SK-N-SH treated with all-trans-retinoic acid at 6 μM for 48 hours (cell line): ENCODE measurements around the gene IKZF5.

Source experiments
- ATAC-seq: fragments of 200-7000 bp; cut with Tn5 transposase; 3 replicates; pipeline ENCODE4 v1.9.1; 2020; ENCODE audit warnings: mild to moderate bottlenecking, moderate library complexity
- ARNTL ChIP-seq: fragments of 450-650 bp; formaldehyde crosslinking; IDR thresholded peaks from 2 replicates; pipeline ENCODE4 v1.5.0; 2020; ENCODE audit warnings: low read depth, mild to moderate bottlenecking, moderate library complexity, borderline replicate concordance
- CSDC2 ChIP-seq: fragments of 250-450 bp; sonication (Bioruptor Pico); IDR thresholded peaks from 2 replicates; pipeline ENCODE4 v1.5.0; 2020; ENCODE audit warnings: mild to moderate bottlenecking, moderate library complexity
- ESRRG ChIP-seq: fragments of 250-450 bp; sonication (Bioruptor Pico); IDR thresholded peaks from 2 replicates; pipeline ENCODE4 v1.6.1; 2021; ENCODE audit warnings: mild to moderate bottlenecking
- ISL1 ChIP-seq: fragments of 250-450 bp; sonication (Bioruptor Pico); IDR thresholded peaks from 2 replicates; pipeline ENCODE4 v2.1.2; 2022; ENCODE audit warnings: mild to moderate bottlenecking, moderate library complexity
- OSR1 ChIP-seq: fragments of 250-450 bp; sonication (Bioruptor Pico); IDR thresholded peaks from 2 replicates; pipeline ENCODE4 v1.8.0; 2022; ENCODE audit warnings: moderate library complexity, mild to moderate bottlenecking, inconsistent platforms
- PPARA ChIP-seq: fragments of 250-450 bp; sonication (Bioruptor Pico); IDR thresholded peaks from 2 replicates; pipeline ENCODE4 v1.5.0; 2020; ENCODE audit warnings: mild to moderate bottlenecking, borderline replicate concordance
- SNAI2 ChIP-seq: fragments of 250-450 bp; sonication (Bioruptor Pico); IDR thresholded peaks from 2 replicates; pipeline ENCODE4 v1.5.0; 2020; ENCODE audit warnings: mild to moderate bottlenecking, moderate library complexity
- TCF4 ChIP-seq: fragments of 250-450 bp; sonication (Bioruptor Pico); IDR thresholded peaks from 2 replicates; pipeline ENCODE4 v1.8.0; 2021; ENCODE audit warnings: mild to moderate bottlenecking, moderate library complexity, borderline replicate concordance
- TOX ChIP-seq: fragments of 250-450 bp; sonication (Bioruptor Pico); IDR thresholded peaks from 2 replicates; pipeline ENCODE4 v1.8.0; 2021; ENCODE audit warnings: mild to moderate bottlenecking, moderate library complexity, borderline replicate concordance
- ZC3H10 ChIP-seq: fragments of 250-450 bp; sonication (Bioruptor Pico); IDR thresholded peaks from 2 replicates; pipeline ENCODE4 v1.5.1; 2021; ENCODE audit warnings: mild to moderate bottlenecking, moderate library complexity
- ZFP3 ChIP-seq: fragments of 250-450 bp; sonication (Bioruptor Pico); IDR thresholded peaks from 2 replicates; pipeline ENCODE4 v1.5.0; 2020; ENCODE audit warnings: mild to moderate bottlenecking, moderate library complexity
- ZFP30 ChIP-seq: fragments of 450-650 bp; formaldehyde crosslinking; IDR thresholded peaks from 2 replicates; pipeline ENCODE4 v1.5.0; 2022; ENCODE audit warnings: mild to moderate bottlenecking, moderate library complexity
- ZNF565 ChIP-seq: fragments of 450-650 bp; formaldehyde crosslinking; conservative IDR thresholded peaks from 2 replicates; pipeline ENCODE4 v1.5.0; 2020; ENCODE audit warnings: low read depth, mild to moderate bottlenecking, moderate library complexity
- ZNF70 ChIP-seq: fragments of 450-650 bp; formaldehyde crosslinking; IDR thresholded peaks from 2 replicates; pipeline ENCODE4 v1.5.0; 2020; ENCODE audit warnings: mild to moderate bottlenecking, moderate library complexity
- ZNF8 ChIP-seq: fragments of 450-650 bp; formaldehyde crosslinking; IDR thresholded peaks from 2 replicates; pipeline ENCODE4 v1.5.0; 2020; ENCODE audit warnings: mild to moderate bottlenecking, moderate library complexity
- TF ChIP-seq, protein P1 (sequence below): fragments of 250-450 bp; sonication (Bioruptor Pico); IDR thresholded peaks from 2 replicates; pipeline ENCODE4 v1.5.1; 2021; ENCODE audit warnings: mild to moderate bottlenecking, moderate library complexity
- TF ChIP-seq, protein P2 (sequence below): fragments of 250-450 bp; sonication (Bioruptor Pico); IDR thresholded peaks from 2 replicates; pipeline ENCODE4 v1.8.0; 2020; ENCODE audit warnings: mild to moderate bottlenecking, moderate library complexity, borderline replicate concordance
- TF ChIP-seq, protein P3 (sequence below): fragments of 250-450 bp; sonication (Bioruptor Pico); IDR thresholded peaks from 2 replicates; pipeline ENCODE4 v1.5.0; 2020; ENCODE audit warnings: mild to moderate bottlenecking, moderate library complexity
- TF ChIP-seq, protein P4 (sequence below): fragments of 250-450 bp; sonication (Bioruptor Pico); IDR thresholded peaks from 2 replicates; pipeline ENCODE4 v1.5.1; 2020; ENCODE audit warnings: low read depth, mild to moderate bottlenecking, moderate library complexity
- TF ChIP-seq, protein P5 (sequence below): fragments of 250-450 bp; sonication (Bioruptor Pico); IDR thresholded peaks from 2 replicates; pipeline ENCODE4 v1.8.0; 2021; ENCODE audit warnings: low read depth, mild to moderate bottlenecking, moderate library complexity, borderline replicate concordance

IKZF5 gene

DNA sequence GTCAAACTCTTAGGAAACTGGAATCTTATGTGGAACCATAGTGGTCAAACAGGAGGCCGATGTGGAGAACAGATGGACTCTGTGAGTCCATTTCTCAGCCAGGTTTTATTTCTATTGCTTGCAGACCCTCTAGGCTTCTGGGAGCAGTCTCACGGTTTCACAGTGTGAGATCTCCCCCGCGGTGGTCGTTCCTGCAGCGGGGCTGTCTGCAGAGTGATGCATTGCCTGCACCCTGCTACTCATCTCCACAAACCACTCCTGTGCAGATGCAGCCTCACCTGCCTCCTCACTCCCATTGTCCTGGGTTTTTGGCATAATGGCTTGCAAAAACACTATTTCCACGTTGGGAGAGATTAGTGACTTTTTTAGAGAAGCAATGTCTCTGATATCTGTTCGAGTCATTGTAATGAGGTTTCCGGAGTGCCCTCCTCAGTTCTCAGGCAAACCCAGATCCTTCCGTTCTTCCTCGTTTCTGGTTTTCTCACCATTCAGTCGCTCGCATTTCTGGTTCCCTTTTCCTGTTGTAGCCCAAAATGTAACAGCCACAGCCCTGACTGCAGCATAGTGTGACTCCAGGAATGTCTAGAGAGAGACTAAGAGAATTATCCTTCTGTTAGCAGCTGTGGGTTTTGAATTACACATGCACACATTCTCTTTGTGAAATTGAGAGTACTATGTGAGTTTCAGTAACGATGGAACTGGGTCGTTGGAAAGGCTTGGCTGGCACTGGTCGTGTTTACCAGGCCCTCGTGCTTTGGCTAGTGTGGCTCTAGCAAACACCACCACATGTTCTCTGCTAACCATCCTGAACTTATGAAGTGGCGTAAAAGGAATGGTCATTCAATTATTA lies 30.4 kb upstream of the IKZF5 start:
- TF ChIP-seq ZFP3 (CRISPR knock-in tag): no peak
- no peak for TF ChIP-seq TOX (CRISPR knock-in tag)
- TF ChIP-seq, protein P1, sequence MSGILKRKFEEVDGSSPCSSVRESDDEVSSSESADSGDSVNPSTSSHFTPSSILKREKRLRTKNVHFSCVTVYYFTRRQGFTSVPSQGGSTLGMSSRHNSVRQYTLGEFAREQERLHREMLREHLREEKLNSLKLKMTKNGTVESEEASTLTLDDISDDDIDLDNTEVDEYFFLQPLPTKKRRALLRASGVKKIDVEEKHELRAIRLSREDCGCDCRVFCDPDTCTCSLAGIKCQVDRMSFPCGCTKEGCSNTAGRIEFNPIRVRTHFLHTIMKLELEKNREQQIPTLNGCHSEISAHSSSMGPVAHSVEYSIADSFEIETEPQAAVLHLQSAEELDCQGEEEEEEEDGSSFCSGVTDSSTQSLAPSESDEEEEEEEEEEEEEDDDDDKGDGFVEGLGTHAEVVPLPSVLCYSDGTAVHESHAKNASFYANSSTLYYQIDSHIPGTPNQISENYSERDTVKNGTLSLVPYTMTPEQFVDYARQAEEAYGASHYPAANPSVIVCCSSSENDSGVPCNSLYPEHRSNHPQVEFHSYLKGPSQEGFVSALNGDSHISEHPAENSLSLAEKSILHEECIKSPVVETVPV (CRISPR knock-in tag): no peak
- TF ChIP-seq ZFP30 (CRISPR knock-in tag): no peak
- TF ChIP-seq, protein P2, sequence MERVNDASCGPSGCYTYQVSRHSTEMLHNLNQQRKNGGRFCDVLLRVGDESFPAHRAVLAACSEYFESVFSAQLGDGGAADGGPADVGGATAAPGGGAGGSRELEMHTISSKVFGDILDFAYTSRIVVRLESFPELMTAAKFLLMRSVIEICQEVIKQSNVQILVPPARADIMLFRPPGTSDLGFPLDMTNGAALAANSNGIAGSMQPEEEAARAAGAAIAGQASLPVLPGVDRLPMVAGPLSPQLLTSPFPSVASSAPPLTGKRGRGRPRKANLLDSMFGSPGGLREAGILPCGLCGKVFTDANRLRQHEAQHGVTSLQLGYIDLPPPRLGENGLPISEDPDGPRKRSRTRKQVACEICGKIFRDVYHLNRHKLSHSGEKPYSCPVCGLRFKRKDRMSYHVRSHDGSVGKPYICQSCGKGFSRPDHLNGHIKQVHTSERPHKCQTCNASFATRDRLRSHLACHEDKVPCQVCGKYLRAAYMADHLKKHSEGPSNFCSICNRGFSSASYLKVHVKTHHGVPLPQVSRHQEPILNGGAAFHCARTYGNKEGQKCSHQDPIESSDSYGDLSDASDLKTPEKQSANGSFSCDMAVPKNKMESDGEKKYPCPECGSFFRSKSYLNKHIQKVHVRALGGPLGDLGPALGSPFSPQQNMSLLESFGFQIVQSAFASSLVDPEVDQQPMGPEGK (CRISPR knock-in tag): no peak
- TF ChIP-seq PPARA (CRISPR knock-in tag): no peak
- no peak for TF ChIP-seq CSDC2
- ATAC-seq: no peak

DNA sequence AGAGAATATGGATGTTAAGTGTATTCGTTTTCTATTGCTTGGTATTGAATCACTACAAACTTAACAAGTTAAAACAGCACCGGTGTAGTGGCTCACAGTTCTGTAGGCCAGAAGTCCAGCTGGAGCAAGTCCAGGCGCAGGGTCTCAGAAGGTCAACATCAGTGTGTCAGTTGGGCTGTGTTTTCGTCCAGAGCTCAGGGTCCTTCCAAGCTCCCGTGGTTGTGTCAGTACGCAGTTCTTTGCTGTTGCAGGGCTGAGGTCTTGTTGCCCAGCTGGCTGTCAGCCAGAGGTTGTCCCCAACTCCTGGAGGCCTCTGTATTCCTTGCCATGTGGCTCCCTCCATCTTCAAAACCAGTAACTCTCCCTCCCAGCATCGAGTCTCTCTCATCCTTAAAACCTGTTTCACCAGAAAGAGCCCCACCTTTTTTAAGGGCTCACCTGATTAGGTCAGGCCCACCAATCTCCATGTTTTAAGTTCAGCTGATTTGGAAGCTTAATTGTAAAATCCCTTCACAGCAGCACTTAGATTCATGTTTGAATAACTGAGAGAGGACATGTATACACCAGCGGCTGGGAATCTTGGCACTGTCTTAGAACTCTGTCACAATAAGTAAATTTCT lies 27.0 kb upstream of the IKZF5 start:
- no peak for ATAC-seq
- TF ChIP-seq ZFP30 (CRISPR knock-in tag) (no peak), ZNF8 (CRISPR knock-in tag) (no peak), ARNTL (no peak), PPARA (CRISPR knock-in tag) (no peak)
- TF ChIP-seq, protein P3, sequence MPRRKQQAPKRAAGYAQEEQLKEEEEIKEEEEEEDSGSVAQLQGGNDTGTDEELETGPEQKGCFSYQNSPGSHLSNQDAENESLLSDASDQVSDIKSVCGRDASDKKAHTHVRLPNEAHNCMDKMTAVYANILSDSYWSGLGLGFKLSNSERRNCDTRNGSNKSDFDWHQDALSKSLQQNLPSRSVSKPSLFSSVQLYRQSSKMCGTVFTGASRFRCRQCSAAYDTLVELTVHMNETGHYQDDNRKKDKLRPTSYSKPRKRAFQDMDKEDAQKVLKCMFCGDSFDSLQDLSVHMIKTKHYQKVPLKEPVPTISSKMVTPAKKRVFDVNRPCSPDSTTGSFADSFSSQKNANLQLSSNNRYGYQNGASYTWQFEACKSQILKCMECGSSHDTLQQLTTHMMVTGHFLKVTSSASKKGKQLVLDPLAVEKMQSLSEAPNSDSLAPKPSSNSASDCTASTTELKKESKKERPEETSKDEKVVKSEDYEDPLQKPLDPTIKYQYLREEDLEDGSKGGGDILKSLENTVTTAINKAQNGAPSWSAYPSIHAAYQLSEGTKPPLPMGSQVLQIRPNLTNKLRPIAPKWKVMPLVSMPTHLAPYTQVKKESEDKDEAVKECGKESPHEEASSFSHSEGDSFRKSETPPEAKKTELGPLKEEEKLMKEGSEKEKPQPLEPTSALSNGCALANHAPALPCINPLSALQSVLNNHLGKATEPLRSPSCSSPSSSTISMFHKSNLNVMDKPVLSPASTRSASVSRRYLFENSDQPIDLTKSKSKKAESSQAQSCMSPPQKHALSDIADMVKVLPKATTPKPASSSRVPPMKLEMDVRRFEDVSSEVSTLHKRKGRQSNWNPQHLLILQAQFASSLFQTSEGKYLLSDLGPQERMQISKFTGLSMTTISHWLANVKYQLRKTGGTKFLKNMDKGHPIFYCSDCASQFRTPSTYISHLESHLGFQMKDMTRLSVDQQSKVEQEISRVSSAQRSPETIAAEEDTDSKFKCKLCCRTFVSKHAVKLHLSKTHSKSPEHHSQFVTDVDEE (CRISPR knock-in tag): no peak

DNA sequence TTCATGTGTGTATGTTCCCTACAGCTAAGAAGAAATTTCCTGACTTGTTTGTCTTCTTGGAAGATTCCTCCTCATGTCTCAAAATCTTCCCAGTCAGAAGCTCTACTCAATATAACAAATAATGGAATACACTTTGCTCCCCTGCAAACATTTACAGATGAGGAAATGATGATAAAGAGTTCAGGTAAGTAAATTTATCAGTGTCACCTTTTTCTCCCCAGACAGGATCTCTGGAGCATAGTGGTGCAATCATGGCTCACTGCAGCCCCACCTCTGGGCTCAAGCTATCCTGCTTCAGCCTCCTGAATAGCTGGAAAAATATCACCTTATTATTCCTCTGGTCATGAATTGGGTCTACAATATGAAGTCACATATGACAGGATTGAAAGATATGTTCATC lies 25.7 kb upstream of the IKZF5 start:
- no peak for TF ChIP-seq CSDC2
- TF ChIP-seq PPARA (CRISPR knock-in tag): no peak
- TF ChIP-seq, protein P4, sequence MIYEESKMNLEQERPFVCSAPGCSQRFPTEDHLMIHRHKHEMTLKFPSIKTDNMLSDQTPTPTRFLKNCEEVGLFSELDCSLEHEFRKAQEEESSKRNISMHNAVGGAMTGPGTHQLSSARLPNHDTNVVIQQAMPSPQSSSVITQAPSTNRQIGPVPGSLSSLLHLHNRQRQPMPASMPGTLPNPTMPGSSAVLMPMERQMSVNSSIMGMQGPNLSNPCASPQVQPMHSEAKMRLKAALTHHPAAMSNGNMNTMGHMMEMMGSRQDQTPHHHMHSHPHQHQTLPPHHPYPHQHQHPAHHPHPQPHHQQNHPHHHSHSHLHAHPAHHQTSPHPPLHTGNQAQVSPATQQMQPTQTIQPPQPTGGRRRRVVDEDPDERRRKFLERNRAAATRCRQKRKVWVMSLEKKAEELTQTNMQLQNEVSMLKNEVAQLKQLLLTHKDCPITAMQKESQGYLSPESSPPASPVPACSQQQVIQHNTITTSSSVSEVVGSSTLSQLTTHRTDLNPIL: no peak
- no peak for TF ChIP-seq SNAI2 (CRISPR knock-in tag)
- no peak for TF ChIP-seq ISL1 (CRISPR knock-in tag)
- TF ChIP-seq ZC3H10 (CRISPR knock-in tag): no peak
- TF ChIP-seq ZNF565 (CRISPR knock-in tag): no peak
- TF ChIP-seq OSR1 (CRISPR knock-in tag): no peak
- TF ChIP-seq ZFP3 (CRISPR knock-in tag): no peak
- TF ChIP-seq TCF4: no peak
- TF ChIP-seq ZNF70 (CRISPR knock-in tag): no peak
- no peak for TF ChIP-seq ESRRG (CRISPR knock-in tag)
- TF ChIP-seq, all 23 proteins: peak for 0
- ATAC-seq: no peak

DNA sequence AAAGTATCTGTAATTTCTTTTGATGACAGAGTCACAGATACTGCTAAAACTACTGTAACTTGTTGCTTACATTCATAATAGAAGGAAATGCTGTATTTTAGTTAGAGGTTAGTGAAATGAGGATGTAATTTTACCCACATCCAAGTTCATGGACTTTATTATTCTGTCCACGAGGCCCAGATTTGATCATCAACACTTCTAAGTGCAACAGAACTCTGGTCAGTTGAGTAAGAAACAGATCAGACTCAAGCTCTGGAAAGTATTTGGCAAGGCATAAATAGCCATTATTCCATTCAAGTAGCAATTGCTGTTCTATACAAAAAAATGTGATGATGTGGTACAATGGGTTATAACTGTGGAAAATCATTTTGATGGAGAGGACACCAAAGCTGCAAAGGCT lies 22.5 kb upstream of the IKZF5 start:
- no peak for ATAC-seq

More for the DNA sequence above, 22.5 kb upstream of the IKZF5 start:
- TF ChIP-seq PPARA (CRISPR knock-in tag) (no peak), ESRRG (CRISPR knock-in tag) (no peak), ZNF8 (CRISPR knock-in tag) (no peak), OSR1 (CRISPR knock-in tag) (no peak)
- TF ChIP-seq, protein P1 (CRISPR knock-in tag): no peak
- TF ChIP-seq, protein P5, sequence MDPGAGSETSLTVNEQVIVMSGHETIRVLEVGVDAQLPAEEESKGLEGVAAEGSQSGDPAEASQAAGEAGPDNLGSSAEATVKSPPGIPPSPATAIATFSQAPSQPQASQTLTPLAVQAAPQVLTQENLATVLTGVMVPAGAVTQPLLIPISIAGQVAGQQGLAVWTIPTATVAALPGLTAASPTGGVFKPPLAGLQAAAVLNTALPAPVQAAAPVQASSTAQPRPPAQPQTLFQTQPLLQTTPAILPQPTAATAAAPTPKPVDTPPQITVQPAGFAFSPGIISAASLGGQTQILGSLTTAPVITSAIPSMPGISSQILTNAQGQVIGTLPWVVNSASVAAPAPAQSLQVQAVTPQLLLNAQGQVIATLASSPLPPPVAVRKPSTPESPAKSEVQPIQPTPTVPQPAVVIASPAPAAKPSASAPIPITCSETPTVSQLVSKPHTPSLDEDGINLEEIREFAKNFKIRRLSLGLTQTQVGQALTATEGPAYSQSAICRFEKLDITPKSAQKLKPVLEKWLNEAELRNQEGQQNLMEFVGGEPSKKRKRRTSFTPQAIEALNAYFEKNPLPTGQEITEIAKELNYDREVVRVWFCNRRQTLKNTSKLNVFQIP (CRISPR knock-in tag): no peak
